ENCODE results near the gene MRPL27.
A peak's percentile ranks its signal among the peaks of the same experiment; 100 is the strongest.

MRPL27 gene

DNA sequence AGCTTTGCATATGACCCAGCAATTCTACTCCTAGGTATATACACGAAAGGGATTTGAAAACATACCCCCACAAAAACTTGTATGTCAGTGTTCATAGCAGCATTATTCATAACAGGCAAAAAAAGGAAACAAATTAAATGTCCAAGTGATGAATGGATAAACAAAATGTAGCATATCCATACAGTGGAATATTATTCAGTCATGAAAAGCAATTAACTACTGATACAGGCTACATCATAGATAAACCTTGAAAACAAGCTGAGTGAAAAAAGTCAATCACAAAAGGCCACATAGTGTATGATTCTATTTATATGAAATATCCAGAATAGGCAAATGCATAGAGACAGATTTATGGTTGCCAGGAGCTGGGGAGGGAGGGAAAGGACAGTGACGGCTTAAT, 721 bp upstream of the MRPL27 start:
- H2AFZ ChIP-seq (ENCODE audit: low read depth): peak overlapping the region; percentile 87

DNA sequence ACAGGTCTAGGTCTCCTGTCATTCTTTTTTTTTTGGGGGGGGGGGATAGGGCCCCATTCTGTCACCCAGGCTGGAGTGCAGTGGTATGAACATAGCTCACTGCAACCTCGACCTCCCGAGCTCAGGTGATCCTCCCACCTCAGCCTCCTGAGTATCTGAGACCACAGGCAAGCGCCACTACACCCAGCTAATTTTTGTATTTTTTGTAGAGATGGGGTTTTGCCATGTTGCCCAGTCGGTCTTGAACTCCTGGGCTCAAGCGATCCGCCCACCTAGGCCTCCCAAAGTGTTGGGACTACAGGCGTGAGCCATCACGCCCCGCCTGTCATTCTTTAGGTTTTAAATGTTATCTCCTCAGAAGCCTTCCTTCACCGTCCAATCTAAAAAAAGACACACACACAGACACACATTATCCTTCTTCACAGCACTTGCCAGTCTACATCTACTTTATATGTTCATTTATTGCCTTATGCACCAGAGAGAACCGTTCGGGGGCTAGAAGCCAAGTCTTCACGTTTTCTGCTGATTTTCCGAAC, 694 bp downstream of the MRPL27 start:
- Histone ChIP-seq H2AFZ (ENCODE audit: low read depth) (peak overlapping the region; percentile 87), H3K27me3 (ENCODE audit: insufficient read depth, low read depth) (no peaks in the 10 kb centered on the region), H3K4me3 (IDR thresholded peaks at IDR 0.05; ENCODE audit: insufficient read depth, low read depth, low read length) (peak overlapping the region; percentile 79), H3K27ac (peak overlapping the region; percentile 78), H3K79me2 (ENCODE audit: insufficient read depth, low read depth) (peaks cover 26% of the 10 kb centered on the region), H3K4me2 (peak overlapping the region; percentile 63), H4K20me1 (ENCODE audit: insufficient read depth) (no peaks in the 10 kb centered on the region), H3K4me1 (ENCODE audit: low read depth, poor library complexity, severe bottlenecking) (peaks cover 15% of the 10 kb centered on the region), H3K36me3 (ENCODE audit: insufficient read depth) (peaks cover 8% of the 10 kb centered on the region; the same call in 1 of the 2 replicates), H3K9ac (peak overlapping the region; percentile 84)
- TF ChIP-seq, protein P1, sequence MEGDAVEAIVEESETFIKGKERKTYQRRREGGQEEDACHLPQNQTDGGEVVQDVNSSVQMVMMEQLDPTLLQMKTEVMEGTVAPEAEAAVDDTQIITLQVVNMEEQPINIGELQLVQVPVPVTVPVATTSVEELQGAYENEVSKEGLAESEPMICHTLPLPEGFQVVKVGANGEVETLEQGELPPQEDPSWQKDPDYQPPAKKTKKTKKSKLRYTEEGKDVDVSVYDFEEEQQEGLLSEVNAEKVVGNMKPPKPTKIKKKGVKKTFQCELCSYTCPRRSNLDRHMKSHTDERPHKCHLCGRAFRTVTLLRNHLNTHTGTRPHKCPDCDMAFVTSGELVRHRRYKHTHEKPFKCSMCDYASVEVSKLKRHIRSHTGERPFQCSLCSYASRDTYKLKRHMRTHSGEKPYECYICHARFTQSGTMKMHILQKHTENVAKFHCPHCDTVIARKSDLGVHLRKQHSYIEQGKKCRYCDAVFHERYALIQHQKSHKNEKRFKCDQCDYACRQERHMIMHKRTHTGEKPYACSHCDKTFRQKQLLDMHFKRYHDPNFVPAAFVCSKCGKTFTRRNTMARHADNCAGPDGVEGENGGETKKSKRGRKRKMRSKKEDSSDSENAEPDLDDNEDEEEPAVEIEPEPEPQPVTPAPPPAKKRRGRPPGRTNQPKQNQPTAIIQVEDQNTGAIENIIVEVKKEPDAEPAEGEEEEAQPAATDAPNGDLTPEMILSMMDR (conservative IDR thresholded peaks at IDR 0.05; ENCODE audit: low read depth, low read length): no peak

More for the DNA sequence above, 721 bp upstream of the MRPL27 start:
- Histone ChIP-seq H3K36me3 (ENCODE audit: insufficient read depth) (peaks cover 4% of the 10 kb centered on the region; the same call in 1 of the 2 replicates), H3K27me3 (ENCODE audit: insufficient read depth, low read depth) (no peaks in the 10 kb centered on the region), H3K9ac (peak overlapping the region; percentile 84; the same call in 1 of the 2 replicates), H3K4me2 (peak overlapping the region; percentile 63), H3K4me1 (ENCODE audit: low read depth, poor library complexity, severe bottlenecking) (peaks cover 15% of the 10 kb centered on the region), H3K4me3 (IDR thresholded peaks at IDR 0.05; ENCODE audit: insufficient read depth, low read depth, low read length) (peak overlapping the region; percentile 60), H3K79me2 (ENCODE audit: insufficient read depth, low read depth) (peaks cover 26% of the 10 kb centered on the region), H3K27ac (peak overlapping the region; percentile 78), H4K20me1 (ENCODE audit: insufficient read depth) (no peaks in the 10 kb centered on the region)
- TF ChIP-seq, protein P1 (conservative IDR thresholded peaks at IDR 0.05; ENCODE audit: low read depth, low read length): no peak

DNA sequence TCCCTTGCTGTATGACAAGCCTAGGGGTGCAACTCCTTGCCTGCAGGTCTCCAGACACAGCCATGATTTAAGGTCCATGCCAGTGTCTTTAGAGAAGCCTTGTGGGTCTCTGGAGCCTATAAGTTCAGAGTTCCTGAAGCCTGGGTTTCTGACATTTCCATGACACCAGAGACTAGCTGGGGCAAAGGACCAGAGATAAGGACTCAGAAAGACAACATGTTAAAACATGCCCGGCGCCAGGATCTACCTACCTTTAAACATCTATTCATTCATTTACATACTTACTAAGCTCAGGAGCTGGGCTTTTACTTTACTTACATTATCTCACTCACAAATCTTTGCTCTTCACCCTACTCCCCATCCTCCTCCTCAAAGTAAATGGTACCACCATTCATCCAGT, 1.5 kb downstream of the MRPL27 start:
- no peak overlapping the region for H2AFZ ChIP-seq (ENCODE audit: low read depth)
- H3K4me3 ChIP-seq (IDR thresholded peaks at IDR 0.05; ENCODE audit: insufficient read depth, low read depth, low read length): no peak overlapping the region

DNA sequence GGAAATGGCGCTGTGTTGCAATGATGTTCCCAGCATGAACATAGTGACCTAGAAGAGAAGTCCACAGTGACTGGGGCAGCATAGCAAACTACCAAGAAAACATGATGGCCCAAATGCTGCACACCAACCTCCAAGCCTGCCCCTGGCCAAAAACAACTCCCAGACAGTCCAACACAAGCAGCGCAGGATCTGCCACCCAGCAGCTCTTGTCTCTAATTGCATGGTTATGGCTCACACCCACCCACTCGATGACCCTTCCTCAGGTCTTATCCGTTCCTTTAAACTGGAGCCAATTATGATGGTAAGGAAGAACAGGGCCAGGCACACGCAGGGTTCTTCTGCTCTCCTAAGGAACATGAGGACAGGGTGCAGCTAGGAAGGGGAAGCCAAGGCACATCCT, 2.9 kb downstream of the MRPL27 start:
- Histone ChIP-seq H3K4me2 (no peak overlapping the region), H3K4me3 (IDR thresholded peaks at IDR 0.05; ENCODE audit: insufficient read depth, low read depth, low read length) (no peak overlapping the region), H3K36me3 (ENCODE audit: insufficient read depth) (peaks cover 8% of the 10 kb centered on the region; the same call in 1 of the 2 replicates), H3K4me1 (ENCODE audit: low read depth, poor library complexity, severe bottlenecking) (peaks cover 15% of the 10 kb centered on the region), H4K20me1 (ENCODE audit: insufficient read depth) (no peaks in the 10 kb centered on the region), H2AFZ (ENCODE audit: low read depth) (no peak overlapping the region), H3K79me2 (ENCODE audit: insufficient read depth, low read depth) (peaks cover 26% of the 10 kb centered on the region), H3K27me3 (ENCODE audit: insufficient read depth, low read depth) (no peaks in the 10 kb centered on the region), H3K27ac (no peak overlapping the region), H3K9ac (no peak overlapping the region)
- TF ChIP-seq, protein P1 (conservative IDR thresholded peaks at IDR 0.05; ENCODE audit: low read depth, low read length): no peak

More for the DNA sequence above, 1.5 kb downstream of the MRPL27 start:
- Histone ChIP-seq H3K79me2 (ENCODE audit: insufficient read depth, low read depth) (peaks cover 26% of the 10 kb centered on the region), H3K27ac (no peak overlapping the region), H3K4me2 (peak overlapping the region; percentile 63; the same call in 1 of the 2 replicates), H3K36me3 (ENCODE audit: insufficient read depth) (peaks cover 8% of the 10 kb centered on the region; the same call in 1 of the 2 replicates), H3K27me3 (ENCODE audit: insufficient read depth, low read depth) (no peaks in the 10 kb centered on the region), H3K4me1 (ENCODE audit: low read depth, poor library complexity, severe bottlenecking) (peaks cover 15% of the 10 kb centered on the region), H4K20me1 (ENCODE audit: insufficient read depth) (no peaks in the 10 kb centered on the region), H3K9ac (no peak overlapping the region)
- TF ChIP-seq, protein P1 (conservative IDR thresholded peaks at IDR 0.05; ENCODE audit: low read depth, low read length): no peak

All from KMS-11 (cell line).